Measurements from ENCODE around the gene SLC28A2.

DNA sequence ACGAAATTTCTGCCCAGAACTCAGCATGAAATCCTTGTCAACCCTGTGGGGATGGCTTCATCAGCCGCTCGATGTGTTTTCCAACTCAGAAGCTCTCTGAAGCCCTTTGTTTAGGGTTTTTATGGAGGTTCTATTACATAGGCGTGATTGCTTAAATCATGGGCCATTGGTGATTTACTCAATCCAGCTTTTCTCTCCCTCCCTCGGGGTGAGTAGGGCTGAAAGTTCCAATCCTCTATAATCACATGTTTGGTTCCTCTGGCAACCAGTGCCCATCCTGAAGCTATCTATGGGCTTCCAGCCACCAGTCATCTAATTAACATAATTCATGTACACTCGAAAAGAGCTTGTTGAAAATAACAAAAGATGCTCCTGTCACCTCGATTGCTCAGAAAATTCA, 74.7 kb downstream of the SLC28A2 start:
- TF ChIP-seq, protein P1, sequence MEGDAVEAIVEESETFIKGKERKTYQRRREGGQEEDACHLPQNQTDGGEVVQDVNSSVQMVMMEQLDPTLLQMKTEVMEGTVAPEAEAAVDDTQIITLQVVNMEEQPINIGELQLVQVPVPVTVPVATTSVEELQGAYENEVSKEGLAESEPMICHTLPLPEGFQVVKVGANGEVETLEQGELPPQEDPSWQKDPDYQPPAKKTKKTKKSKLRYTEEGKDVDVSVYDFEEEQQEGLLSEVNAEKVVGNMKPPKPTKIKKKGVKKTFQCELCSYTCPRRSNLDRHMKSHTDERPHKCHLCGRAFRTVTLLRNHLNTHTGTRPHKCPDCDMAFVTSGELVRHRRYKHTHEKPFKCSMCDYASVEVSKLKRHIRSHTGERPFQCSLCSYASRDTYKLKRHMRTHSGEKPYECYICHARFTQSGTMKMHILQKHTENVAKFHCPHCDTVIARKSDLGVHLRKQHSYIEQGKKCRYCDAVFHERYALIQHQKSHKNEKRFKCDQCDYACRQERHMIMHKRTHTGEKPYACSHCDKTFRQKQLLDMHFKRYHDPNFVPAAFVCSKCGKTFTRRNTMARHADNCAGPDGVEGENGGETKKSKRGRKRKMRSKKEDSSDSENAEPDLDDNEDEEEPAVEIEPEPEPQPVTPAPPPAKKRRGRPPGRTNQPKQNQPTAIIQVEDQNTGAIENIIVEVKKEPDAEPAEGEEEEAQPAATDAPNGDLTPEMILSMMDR (IDR thresholded peaks at IDR 0.05): no peak
- TF ChIP-seq POLR2A (IDR thresholded peaks at IDR 0.05): no peak
